Activated CD4-positive, alpha-beta T cell treated with anti-CD3 and anti-CD28 coated beads, Interleukin-2, amount 50 U/mL, for 24 hours (primary cell): ENCODE results near the gene TMEFF1.

Source experiments
- DNase-seq, 2 donors: peaks; one replicate each; pipeline ENCODE4 v3.0.0-alpha.2; 2020; ENCODE audit warnings: low read depth in 1 of 2, low spot score in 1 of 2

Gene TMEFF1

DNA sequence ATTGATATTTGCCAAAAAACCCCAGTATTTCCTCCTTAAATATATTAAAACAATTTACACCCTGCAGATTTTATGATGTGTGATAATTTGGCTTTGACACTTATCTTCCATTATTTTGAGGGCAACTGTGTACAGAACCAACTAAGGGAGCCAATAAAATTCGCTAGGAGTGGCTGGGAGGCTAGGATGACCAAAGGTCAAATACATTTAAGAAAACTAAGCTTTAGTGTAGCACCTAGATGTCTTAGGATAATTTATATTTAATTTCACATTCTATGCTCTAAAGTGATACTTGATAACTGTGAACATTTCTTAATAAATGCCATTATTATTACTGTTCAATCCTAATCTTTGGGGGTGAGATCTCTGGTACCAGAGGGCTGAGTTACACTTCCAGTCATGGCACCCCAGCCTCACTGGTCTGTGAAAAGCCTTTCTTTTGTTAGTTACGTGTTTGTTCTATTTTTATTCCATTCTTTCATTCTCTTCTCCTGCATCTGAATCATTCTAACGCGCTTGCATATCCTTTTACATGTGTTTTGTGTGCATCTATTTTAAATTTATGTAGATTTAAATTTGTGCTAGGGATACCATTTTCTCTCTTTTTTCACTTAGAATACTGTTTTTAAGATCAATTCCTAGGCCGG, 26.9 kb upstream of the TMEFF1 start:
- no peak for DNase-seq

DNA sequence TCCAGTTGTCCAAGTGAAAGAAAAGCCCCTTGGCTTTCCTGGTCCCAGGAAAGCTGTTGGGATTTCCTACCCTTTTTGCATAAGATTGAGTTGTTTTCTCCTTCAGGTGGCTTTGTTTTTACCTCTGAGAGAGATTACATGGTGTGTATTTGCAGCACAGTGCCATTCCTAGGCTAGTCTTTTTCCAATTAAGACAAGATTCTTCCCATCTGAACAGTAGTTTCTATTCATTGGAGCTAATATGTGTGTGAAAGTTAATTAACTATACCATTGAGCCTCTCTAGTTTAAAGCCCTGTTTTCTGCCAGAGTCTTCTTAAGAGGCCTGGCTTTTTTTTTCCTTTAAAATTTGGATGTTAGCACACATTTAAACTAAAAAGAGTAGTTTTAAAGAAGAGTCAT, 25.9 kb upstream of the TMEFF1 start:
- no peak for DNase-seq

DNA sequence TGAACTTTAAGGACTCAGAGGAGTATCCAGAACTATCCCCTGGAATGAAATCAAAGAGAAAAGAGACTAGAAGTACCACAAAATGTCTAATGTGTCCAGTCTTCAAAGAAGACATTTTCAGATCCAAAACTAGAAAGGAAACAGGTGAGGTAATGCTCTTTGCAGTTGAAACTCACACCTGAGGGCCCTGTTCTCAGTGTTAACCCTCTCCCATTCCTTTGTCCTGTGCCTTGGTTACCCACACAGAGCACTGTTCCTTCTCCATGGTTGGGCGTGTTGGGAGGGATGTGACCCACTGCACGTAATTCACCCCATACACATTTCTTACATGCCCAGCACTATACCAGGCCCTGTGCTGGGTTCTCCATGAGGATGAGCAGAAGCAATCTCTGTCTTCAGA, 24.7 kb upstream of the TMEFF1 start:
- no peak for DNase-seq

DNA sequence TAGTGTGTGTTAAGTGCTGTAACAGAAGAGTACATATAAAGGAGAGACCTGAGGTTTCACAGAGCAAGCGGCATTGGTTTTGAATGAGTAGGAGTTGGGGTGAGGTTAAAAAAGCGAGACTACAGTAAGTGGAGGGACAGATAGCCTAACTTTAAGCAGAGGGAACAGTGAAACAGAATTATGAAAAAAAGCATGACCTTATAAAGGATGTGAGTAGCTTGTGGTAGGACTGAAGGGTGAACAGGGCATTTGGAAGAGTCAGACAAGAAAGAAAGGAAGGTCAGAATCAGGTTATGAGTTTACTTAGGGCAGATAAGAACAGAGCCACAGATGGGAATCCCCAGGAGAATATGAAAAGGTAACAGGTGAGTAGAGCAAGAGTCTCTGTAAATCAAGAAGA, 23.5 kb upstream of the TMEFF1 start:
- no peak for DNase-seq

DNA sequence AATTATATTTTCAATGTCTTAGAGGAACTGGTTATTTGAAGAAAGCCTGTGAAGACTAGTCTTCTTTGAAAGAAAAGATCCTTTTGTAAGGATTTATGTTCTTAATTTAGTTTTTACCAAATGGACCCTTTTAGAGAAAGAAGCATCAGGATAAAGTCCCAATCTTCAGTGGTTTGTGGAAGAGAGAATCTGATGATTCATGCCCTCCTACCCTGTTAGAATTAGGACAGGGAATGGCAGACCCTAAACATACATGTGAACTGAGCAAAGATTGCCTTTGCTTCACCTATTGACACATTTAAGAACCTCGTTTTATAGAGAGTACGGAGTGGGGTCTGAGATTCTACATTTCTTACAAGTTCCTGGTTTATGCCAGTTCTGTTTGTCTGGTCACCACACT, 20.1 kb upstream of the TMEFF1 start:
- DNase-seq = no peak

DNA sequence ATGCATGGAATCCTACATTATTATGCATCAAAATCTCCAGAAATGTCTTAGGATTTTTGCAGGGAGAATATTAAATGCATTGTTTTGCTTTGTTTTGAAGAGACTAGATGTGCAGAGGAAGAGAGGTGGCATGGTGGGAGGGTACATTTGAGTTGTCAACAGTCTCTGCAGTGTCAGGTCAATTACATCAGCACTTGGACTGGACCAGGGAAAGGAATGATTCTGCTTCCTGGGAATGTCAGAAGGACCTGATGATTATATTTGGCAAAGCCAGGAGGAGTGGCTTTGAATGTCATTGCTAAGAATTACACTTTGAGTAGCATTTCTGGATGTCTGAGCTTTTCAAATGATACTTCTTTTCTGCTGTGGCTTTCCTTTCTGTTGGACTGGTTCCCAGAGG, 17.5 kb upstream of the TMEFF1 start:
- no peak for DNase-seq

DNA sequence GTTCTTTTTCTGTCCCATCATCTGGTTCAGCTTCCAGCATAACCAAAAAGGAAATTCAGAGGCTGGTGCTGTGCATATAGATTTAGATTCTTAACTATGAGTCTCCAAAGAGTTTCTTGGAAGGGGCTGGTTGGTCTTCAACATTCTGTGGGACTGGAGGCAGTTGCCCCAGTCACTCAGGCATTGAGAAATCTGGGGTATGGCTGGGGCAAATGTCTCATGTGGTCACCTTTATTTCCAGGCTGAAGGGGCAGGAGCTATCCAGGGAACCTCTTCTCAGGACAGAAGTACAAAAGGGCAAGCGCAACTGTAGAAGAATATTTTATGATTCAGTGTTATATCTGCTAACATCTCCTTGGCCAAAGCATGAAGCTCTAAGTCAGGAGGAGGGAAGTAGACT, 15.4 kb upstream of the TMEFF1 start:
- DNase-seq = no peak

DNA sequence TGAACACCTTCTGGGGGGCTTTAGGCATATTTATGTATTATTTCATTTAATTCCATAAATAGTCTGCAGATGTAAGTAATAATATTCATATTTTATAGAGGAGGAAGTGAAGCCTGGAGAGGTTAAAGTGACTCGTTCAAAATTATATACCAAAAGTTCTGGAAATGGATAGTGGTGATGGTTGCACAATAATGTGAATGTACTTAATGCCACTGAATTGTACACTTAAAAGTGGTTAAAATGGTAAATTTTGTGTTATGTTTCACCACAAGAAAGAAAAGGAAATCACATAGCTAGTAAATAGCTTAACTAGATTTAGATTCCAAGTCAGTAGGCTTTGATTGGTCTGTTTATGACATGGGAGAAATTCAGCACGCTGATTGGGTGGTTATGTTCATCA, 13.0 kb upstream of the TMEFF1 start:
- DNase-seq = no peak

DNA sequence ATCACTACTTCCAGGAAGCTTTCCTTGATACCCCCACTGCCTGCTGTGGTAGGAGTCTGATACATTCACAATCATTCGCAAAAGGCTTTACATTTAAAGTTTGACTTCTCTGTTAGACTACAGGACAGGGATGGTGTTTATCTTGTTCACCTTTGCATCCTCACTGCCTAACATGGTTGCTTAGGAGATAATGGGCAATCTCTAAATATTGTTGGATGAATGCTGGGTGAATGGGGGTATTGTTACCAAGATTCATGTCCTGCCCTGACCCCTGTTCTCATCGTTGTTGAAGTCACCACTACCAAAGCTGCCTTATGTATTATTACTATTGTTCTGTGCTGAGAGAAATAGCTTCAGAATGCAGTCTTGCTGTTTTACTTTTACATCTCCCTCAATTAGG, 7.7 kb upstream of the TMEFF1 start:
- DNase-seq = no peak

DNA sequence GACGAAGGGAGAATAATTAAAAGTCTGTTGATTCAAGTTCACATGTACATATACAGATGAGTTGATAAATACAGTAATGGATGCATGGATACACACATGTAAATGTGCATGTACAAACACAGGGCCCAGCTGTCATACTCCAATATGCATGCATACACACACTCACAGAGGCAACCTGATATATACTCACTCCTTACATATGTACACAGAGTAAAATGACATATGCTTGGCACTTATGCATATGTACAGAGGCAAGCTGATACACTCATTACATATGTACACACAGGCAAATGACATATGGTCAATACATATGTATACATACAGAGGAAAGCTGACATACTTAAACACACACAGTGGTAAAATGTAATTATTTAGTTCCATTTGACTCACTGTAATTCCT, 7.2 kb upstream of the TMEFF1 start:
- no peak for DNase-seq

DNA sequence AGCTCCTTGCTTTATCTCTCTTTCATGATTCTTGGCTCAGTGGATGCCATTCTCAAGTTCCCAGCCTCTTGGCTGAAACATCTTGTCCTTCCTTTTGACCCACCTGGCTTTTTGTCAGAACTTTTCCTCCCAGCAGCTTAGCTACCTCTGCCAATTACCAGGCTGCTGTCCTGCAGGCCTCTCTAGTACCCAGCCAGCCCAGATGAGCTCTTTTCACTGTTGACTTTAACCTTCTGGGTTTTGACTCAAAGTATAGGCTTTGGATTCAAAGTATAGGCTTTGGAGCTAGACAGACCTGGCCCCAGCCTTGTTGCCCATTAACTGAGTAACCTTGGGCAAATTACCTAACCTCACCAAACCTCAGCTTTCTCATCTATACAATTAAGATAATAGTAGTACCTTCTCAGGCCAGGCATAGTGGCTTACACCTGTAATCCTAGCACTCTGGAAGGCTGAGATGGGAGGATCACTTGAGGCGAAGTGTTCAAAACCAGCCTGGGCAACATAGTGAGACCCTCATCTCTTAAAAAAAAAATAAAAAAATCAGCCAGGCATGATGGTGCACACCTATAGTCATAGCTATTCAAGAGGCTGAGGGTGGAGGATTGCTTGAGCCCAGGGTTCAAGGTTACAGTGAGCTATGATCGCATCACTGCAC, 6.6 kb upstream of the TMEFF1 start:
- no peak for DNase-seq

DNA sequence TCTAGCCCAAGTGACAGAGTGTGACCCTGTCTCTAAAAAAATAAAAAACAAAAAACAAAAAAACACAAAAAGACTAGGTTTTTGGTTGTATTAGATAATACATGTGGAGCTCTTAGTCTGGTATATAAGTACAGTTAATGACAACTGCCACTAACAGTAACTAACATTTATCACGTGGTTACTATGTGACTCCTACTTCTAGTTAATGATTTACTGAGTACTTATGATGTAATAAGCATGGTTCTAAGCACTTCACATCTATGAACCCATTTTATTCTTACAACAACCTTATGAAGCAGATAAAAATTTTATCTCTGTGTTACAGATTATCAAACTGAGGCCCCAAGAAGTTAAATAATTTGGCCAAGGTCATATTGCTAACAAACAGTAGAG, 6.1 kb upstream of the TMEFF1 start:
- no peak for DNase-seq

DNA sequence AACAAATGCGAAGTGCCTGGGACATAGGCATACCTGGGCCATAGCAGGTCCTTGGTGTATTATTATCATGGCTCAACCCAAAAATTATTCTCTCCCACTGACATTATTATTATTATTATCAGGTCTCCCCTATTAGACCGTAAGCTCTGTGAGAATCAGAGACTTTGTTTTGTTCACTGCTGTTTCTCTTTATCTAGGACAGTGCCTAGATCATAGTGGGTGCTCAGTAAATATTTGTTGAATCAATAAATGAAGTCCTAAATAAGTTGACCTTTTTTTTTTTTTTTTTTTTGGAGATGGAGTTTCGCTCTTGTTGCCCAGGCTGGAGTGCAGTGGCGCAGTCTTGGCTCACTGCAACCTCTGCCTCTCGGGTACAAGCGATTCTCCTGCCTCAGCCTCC, 4.9 kb upstream of the TMEFF1 start:
- DNase-seq = no peak

DNA sequence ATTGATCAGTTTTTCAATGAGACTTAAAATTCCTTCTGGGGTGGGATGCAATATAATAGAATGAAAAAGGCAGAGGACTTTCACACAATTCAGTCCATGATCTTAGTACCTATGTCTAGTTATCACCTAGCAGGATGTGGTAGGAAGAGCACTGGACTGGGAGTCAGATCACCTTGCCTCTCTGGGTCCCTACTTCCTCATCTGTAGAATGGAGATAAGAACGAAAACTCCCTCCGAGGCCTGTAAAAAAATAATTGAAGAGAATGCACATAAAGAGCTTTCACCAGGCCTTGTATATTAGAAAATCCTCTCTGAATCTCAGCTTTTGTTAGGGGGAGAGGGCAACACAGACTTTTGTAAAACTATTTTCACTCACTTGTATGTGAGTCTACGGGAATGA, 681 bp upstream of the TMEFF1 start:
- no peak for DNase-seq

DNA sequence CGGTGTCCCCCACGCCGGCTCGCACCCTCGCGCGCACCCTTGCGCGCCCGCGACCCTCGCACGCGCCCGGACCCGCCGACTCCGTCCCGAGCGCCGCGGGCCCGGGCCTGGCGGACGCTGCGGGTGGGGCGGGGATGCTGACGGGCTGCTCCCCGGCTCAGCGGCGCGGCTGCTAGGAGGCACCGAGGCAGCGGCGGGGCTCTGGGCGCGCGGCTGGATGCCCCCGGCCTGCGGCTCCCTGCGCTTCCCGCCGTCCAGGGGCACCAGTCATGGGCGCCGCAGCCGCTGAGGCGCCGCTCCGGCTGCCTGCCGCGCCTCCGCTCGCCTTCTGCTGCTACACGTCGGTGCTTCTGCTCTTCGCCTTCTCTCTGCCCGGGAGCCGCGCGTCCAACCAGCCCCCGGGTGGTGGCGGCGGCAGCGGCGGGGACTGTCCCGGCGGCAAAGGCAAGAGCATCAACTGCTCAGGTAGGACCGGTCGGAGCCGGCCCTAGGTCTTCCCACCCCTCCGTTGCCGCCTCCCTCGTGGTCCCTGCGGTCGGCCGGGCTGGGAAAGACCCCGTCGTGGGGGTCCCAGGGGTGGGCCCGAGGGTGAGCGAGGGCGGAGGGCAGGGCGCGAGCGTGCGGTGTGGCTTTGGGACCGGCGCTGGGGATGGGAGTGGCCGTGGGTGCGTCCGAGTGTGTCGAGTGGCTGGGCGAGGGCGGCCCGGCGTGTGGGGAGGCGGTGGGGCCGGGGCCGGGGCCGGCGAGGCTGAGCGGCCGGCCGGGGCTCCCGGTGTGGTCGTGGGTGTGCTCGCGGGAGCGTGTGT, 530 bp downstream of the TMEFF1 start:
- peak in 1 of 2 donors; percentile 16 for DNase-seq

DNA sequence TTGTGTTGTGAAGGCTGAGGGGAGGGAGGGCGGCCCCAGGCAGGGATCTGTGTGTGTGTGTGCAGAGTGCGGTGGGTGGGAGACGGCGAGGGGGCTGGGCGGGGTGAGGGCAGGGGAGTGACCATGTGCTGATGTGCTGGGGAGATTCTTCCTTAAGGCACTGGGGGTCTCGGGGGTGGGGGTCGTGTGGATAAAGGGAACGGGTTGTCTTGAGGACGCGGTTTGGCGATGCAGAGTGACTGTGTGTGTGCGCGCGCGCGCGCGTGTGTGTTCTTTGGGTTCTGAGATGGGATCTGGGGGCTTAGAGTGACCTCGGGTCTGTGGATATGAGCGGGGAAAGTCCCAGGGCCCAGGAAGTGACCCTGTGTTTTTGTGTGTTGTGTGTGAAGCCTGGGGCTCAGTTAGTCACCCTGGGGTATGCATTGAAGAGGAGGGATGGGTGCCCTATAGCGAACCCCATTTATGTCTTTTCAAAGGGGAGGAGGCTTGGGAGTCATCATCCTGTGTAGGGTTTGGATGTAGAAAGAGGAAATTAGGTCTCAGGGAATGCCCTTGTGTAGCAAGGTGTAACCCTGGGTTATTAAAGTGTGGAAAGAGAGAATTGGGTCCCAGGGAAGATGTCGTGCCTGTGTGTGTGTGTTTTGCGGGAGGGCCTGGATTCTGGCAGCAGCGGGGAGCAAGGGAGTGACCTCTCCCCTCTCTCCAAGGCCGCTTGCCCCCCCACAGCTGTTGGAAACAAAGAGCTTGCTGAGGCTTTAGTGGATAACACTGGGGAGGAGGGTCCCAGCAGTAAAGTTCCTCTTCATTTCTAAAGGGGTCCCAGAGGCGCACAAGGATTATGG, 1.4 kb downstream of the TMEFF1 start:
- DNase-seq = no peak

DNA sequence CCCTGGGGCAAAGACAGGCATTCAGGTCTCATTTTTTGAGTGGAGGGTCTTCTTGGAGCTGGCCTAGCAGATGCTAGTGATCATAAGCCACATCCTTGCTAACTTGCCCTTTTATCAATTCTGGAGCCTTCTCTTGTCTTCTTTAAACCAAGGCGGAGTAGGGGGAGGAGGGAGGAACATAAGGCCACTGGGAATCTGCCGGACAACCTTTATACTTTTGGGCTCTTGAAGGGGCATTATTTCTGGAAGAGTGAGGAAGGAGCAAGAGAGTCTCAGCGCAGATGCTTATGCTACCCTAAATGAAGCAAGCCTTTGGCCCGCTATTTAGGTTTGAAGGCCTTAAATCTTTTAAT, 2.0 kb downstream of the TMEFF1 start:
- no peak for DNase-seq

DNA sequence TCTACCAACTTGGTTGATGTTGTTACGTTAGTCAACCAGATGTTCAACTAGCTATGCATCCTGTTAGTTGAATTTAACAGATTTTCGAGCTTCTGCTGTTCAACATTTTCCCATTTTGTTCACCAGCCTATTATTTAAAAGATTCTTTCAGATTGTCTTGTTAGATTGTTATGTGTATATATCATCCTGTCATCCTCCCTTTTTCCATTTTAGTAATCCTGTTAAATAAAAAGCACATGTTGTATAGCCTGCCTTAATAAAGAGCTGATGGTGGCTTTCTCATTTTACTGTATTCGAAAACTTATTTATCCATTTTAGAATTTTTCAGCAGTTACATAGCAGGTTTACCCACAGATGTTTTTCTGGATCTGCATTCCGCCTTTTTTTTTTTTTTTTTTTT, 4.3 kb downstream of the TMEFF1 start:
- DNase-seq = no peak

DNA sequence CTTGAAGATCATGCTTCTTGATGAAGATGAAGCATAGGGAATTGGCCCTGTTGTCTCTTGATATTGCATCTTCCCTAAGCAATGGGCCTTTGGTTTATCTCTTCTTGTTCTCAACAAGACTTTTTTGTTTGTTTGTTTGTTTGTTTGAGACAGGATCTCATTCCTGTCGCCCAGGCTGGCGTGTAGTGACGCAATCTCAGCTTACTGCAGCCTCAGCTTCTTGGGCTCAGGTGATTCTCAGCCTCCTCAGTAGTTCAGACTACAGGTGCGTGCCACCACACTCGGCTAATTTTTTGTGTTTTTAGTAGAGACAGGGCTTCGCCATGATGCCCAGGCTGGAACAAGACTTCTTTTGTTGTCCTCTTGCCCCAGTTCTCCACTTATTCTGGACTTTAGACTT, 5.2 kb downstream of the TMEFF1 start:
- no peak for DNase-seq

DNA sequence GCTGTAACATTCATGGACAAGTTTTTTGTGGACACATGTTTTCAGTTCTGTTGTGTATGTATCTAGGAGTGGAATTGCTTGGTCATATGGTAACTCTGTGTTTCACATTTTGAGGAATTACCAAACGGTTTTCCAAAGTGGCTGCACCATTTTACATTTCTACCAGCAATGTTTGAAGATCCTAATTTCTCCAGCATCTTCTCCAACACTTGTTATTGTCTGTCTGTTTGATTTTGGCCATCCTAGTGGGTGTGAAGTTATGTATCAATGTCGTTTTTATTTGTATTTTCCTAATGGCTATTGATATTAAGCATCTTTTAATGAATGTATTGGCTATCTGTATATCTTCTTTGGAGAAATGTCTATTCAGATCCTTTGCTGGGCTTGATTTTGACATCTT, 6.9 kb downstream of the TMEFF1 start:
- no peak for DNase-seq

DNA sequence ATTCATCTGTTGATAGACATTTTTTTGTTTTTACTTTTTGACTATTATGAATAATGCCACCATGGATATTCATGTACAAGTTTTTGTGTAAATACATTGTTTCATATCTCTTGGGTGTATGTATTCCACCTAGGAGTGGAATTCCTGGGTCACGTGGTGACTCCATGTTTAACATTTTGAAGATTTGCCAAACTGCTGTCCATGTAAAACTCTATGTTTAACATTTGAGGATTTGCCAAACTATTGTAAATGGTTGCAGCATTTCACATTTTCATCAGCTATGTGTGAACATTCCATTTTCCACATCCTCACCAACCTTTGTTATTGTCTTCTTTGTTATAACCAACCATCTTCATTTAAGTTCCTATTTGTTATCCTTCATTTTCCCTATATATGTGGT, 12.2 kb downstream of the TMEFF1 start:
- no peak for DNase-seq
